ENCODE results near the gene PDCD2. TPM values are rescaled to one million over a fixed set of nuclear protein-coding genes. Genes with fewer than 3 reads are reported as not detected.

The PDCD2 gene
- total and polyA plus RNA-seq, 9 of the 15 experiments (the other 6 are each of a cell fraction or from before 2014, with no cell fraction given), result 67.3 to 430 (median 318) TPM

DNA sequence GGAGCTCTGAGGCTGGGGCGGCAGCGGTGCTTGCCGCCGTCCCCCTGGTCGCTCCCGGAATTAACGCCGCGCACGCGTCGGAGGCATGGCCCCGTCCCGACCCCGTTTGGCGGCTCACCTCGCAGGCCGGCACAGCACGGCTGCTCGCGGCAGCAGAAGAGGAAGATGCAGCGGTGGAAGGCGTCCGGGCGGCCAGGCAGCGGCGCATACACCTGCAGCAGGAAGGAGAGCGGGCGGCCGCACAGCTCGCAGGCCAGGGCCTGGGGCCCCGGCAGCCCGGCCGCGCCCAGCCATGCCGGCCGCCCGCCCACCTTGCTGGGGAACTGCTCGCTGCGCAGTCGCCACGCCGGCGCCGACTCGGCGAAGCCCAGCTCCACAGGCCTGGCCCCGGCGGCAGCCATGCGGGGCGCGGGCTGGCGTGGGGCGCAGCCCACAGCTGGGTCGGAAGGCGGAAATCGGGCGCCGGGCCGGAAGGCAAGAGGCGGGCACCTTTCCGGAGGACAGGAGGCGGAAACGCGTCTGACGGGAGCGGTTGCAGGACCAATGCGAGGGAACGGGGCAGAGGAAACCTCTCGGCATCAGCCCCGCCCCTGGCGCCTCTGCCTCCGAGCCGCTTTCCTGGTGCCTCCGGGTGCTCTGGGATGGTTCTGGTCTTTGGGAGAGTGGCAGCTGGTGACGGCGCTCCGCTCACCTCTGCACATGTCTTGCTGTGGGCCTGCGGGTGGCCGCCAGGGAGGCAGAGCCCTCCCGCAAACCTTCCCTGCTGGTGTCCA is at the start of gene PDCD2 (continued):
- TF ChIP-seq, protein P1, sequence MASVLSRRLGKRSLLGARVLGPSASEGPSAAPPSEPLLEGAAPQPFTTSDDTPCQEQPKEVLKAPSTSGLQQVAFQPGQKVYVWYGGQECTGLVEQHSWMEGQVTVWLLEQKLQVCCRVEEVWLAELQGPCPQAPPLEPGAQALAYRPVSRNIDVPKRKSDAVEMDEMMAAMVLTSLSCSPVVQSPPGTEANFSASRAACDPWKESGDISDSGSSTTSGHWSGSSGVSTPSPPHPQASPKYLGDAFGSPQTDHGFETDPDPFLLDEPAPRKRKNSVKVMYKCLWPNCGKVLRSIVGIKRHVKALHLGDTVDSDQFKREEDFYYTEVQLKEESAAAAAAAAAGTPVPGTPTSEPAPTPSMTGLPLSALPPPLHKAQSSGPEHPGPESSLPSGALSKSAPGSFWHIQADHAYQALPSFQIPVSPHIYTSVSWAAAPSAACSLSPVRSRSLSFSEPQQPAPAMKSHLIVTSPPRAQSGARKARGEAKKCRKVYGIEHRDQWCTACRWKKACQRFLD (CRISPR knock-in tag; IDR thresholded peaks at IDR 0.05), result peak; percentile 92
- TF ChIP-seq, protein P2, sequence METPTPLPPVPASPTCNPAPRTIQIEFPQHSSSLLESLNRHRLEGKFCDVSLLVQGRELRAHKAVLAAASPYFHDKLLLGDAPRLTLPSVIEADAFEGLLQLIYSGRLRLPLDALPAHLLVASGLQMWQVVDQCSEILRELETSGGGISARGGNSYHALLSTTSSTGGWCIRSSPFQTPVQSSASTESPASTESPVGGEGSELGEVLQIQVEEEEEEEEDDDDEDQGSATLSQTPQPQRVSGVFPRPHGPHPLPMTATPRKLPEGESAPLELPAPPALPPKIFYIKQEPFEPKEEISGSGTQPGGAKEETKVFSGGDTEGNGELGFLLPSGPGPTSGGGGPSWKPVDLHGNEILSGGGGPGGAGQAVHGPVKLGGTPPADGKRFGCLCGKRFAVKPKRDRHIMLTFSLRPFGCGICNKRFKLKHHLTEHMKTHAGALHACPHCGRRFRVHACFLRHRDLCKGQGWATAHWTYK (CRISPR knock-in tag; IDR thresholded peaks at IDR 0.05), result peak; percentile 82; the same call in 1 of the 2 replicates
- TF ChIP-seq ZNF764 (CRISPR knock-in tag; IDR thresholded peaks at IDR 0.05; ENCODE audit: low read depth) (no peak), IFI16 (CRISPR knock-in tag; IDR thresholded peaks at IDR 0.05) (no peak), MAFG (tag; conservative IDR thresholded peaks at IDR 0.05) (no peak), CBFB (CRISPR knock-in tag; IDR thresholded peaks at IDR 0.05) (no peak), MCM3 (IDR thresholded peaks at IDR 0.05) (no peak), ZNF316 (IDR thresholded peaks at IDR 0.05) (no peak), MTA3 (IDR thresholded peaks at IDR 0.05; ENCODE audit: borderline replicate concordance) (peak; percentile 67), KLF13 (tag; IDR thresholded peaks at IDR 0.05; ENCODE audit: borderline replicate concordance, low read depth) (peak; percentile 76; the same call in 1 of the 2 replicates), ZSCAN32 (CRISPR knock-in tag; IDR thresholded peaks at IDR 0.05) (no peak), HEY1 (CRISPR knock-in tag; IDR thresholded peaks at IDR 0.05; ENCODE audit: borderline replicate concordance) (no peak), ZNF124 (CRISPR knock-in tag; IDR thresholded peaks at IDR 0.05) (no peak), HMG20B (CRISPR knock-in tag; IDR thresholded peaks at IDR 0.05) (no peak), PYGO2 (tag; IDR thresholded peaks at IDR 0.05) (no peak), MCM5 (IDR thresholded peaks at IDR 0.05; ENCODE audit: low read depth) (no peak), FOXJ3 (CRISPR knock-in tag; IDR thresholded peaks at IDR 0.05) (no peak)
- TF ChIP-seq, protein P3, sequence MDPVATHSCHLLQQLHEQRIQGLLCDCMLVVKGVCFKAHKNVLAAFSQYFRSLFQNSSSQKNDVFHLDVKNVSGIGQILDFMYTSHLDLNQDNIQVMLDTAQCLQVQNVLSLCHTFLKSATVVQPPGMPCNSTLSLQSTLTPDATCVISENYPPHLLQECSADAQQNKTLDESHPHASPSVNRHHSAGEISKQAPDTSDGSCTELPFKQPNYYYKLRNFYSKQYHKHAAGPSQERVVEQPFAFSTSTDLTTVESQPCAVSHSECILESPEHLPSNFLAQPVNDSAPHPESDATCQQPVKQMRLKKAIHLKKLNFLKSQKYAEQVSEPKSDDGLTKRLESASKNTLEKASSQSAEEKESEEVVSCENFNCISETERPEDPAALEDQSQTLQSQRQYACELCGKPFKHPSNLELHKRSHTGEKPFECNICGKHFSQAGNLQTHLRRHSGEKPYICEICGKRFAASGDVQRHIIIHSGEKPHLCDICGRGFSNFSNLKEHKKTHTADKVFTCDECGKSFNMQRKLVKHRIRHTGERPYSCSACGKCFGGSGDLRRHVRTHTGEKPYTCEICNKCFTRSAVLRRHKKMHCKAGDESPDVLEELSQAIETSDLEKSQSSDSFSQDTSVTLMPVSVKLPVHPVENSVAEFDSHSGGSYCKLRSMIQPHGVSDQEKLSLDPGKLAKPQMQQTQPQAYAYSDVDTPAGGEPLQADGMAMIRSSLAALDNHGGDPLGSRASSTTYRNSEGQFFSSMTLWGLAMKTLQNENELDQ (CRISPR knock-in tag; IDR thresholded peaks at IDR 0.05; ENCODE audit: borderline replicate concordance), result peak; percentile 27; the same call in 1 of the 2 replicates
- TF ChIP-seq, protein P4, sequence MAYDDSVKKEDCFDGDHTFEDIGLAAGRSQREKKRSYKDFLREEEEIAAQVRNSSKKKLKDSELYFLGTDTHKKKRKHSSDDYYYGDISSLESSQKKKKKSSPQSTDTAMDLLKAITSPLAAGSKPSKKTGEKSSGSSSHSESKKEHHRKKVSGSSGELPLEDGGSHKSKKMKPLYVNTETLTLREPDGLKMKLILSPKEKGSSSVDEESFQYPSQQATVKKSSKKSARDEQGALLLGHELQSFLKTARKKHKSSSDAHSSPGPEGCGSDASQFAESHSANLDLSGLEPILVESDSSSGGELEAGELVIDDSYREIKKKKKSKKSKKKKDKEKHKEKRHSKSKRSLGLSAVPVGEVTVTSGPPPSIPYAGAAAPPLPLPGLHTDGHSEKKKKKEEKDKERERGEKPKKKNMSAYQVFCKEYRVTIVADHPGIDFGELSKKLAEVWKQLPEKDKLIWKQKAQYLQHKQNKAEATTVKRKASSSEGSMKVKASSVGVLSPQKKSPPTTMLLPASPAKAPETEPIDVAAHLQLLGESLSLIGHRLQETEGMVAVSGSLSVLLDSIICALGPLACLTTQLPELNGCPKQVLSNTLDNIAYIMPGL (CRISPR knock-in tag; IDR thresholded peaks at IDR 0.05), result peak; percentile 89
- TF ChIP-seq, protein P5, sequence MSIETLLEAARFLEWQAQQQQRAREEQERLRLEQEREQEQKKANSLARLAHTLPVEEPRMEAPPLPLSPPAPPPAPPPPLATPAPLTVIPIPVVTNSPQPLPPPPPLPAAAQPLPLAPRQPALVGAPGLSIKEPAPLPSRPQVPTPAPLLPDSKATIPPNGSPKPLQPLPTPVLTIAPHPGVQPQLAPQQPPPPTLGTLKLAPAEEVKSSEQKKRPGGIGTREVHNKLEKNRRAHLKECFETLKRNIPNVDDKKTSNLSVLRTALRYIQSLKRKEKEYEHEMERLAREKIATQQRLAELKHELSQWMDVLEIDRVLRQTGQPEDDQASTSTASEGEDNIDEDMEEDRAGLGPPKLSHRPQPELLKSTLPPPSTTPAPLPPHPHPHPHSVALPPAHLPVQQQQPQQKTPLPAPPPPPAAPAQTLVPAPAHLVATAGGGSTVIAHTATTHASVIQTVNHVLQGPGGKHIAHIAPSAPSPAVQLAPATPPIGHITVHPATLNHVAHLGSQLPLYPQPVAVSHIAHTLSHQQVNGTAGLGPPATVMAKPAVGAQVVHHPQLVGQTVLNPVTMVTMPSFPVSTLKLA (conservative IDR thresholded peaks at IDR 0.05), result peak; percentile 28 to 80; a peak in 3 of 4 replicates

Measured in K562 (cell line).